GM18508 (cell line): ENCODE measurements around the gene GALR2.

Experiments
- ATAC-seq: cut with Tn5 transposase; IDR thresholded peaks from one replicate; pipeline ENCODE4 v1.9.1; 2021; ENCODE audit warnings: moderate number of reproducible peaks; ENCODE audit not compliant: insufficient read depth, unreplicated experiment

Gene GALR2

DNA sequence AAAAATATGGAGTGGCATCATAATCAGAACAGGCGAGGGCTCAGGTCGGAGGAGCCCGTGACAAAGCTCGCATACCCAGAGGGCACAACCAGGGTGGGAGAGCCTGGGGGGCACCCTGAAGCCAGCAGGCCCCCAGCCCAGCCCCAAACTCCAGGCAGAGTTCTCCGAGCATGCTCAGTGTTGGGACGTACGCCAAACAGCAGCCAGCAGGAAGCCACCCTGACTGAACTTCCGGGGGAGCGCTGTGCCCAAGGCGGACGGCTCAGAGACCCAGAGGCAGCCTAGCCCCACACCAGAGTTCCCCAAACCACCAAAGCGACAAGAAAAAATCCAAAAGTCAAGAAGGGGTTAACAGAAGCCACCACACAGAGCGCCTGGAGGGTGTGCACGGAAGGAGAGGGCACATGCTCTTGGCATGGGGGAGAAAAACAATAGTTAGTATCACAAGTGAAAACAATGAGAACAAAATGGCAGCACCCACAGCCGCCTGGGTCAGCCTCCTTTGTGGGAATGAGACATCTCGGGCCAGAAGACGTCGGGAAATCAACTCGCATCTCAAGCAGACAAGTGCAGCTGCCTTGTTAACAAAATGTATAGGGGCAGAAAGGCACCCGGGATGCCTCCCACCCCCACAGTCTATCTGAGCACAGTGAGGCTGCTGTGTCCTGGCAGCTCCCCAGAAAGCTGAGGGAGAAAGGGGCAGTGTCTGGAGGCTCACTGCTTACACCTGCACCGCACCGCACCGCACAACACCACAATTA lies 17.1 kb downstream of the GALR2 start:
- ATAC-seq = no peak

GRCh38 chr17:76092526-76093413 lies 18.2 kb downstream of the GALR2 start:
- ATAC-seq = no peak

GRCh38 chr17:76094046-76094445 lies 19.5 kb downstream of the GALR2 start:
- no peak for ATAC-seq

- no peak for ATAC-seq
These were observed 21.4 kb downstream of the GALR2 start for GRCh38 chr17:76095943-76096342.

GRCh38 chr17:76097716-76098295 lies 23.2 kb downstream of the GALR2 start:
- ATAC-seq = no peak

GRCh38 chr17:76102944-76103273 lies 28.3 kb downstream of the GALR2 start:
- ATAC-seq = no peak

- no peak for ATAC-seq
These were observed 28.9 kb downstream of the GALR2 start, which contains the start of gene EXOC7 for GRCh38 chr17:76103274-76104139. Gene EXOC7 (minus strand): TSS chr17:76103787. CDS start chr17:76103692, 95 bp downstream.

DNA sequence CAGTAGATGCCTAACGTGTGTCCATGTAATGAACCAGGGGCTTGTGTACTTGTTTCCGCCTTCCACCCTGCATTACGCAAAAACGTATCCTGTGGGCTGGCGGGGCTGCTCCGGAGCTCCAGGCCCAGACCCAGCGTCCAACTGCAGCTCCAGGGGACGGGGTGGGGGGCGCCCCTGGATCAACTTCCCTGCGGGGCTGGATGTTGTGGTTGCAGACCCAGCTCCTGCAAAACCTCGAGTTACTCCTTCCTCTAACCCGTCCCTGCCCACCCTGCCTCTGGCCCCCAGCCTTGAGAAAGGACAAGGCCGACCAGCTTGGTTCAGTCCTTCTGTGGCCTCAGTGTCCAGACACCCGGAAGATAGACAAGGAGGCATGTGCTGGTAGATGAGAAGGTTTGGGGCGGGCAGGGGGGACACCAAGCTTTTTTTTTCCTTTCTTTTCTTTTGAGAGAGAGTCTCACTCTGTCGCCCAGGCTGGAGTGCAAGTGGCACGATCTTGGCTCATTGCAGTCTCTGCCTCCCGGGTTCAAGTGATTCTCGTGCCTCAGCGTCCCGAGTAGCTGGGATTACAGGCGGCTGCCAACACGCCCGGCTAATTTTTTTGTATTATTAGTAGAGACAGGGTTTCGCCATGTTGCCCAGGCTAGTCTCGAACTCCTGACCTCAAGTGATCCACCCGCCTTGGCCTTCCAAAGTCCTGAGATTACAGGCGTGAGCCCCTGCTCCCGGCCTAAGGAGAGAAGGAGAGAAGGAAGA lies 29.7 kb downstream of the GALR2 start:
- ATAC-seq = no peak

DNA sequence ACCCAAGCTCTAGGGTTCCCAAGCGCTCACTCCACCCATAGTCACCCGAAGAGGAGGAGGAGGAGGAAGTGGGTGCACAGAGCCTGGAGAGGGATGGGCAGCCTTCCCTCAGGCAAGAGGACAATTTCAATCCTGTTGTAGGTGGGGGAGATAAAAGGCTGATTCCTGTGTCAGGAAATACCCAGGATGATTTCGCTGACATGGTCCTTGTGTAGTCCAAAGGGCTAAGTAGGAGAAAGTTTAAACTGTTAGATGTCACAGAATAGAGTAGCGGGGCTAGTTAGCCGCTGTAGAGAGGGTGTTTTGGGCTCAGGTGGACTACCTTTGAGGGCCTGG lies 30.3 kb downstream of the GALR2 start:
- no peak for ATAC-seq

- ATAC-seq = no peak
These were observed 32.1 kb downstream of the GALR2 start for GRCh38 chr17:76106703-76107102.

GRCh38 chr17:76107509-76107908 lies 32.9 kb downstream of the GALR2 start:
- ATAC-seq = no peak

DNA sequence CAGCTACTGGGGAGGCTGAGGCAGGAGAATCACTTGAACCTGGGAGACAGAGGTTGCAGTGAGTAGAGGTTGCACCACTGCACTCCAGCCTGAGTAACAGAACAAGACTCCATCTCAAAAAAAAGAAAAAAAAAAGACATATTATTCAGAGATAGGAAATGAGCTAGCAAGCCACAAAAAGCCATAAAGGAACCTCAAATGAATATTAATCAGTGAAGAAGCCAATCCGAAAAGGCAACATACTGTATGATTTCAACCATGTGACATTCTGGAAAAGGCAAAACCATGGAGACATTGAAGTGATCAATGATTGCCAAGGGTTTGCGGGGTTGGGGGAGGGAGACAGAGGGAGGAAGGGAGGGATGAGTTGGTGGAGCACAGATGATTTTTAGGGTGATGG lies 37.4 kb downstream of the GALR2 start:
- ATAC-seq = no peak

DNA sequence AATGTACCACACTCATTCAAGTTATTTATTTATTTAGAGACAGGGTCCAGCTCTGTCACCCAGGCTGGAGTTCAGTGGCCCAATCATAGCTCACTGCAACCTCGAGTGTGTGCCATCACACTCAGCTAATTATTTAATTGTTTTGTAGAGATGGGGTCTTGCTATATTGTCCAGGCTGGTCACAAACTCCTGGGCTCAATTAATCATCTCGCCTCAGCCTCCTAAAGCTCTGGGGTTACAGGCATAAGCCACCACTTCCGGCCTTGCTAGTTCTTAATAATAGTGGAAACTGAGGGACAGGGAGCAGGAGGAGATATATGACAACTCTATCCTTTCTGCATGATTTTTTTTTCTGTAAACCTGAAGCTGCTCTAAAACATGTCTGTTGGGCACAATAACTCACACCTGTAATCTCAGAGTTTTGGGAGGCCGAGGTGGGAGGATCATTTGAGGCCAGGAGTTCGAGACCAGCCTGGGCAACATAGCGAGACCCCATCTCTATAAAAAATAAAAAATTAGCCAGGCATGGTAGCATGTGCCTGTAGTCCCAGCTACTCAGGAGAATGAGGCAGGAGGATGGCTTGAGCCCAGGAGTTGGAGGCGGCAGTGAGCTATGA lies 40.7 kb downstream of the GALR2 start:
- ATAC-seq = no peak

DNA sequence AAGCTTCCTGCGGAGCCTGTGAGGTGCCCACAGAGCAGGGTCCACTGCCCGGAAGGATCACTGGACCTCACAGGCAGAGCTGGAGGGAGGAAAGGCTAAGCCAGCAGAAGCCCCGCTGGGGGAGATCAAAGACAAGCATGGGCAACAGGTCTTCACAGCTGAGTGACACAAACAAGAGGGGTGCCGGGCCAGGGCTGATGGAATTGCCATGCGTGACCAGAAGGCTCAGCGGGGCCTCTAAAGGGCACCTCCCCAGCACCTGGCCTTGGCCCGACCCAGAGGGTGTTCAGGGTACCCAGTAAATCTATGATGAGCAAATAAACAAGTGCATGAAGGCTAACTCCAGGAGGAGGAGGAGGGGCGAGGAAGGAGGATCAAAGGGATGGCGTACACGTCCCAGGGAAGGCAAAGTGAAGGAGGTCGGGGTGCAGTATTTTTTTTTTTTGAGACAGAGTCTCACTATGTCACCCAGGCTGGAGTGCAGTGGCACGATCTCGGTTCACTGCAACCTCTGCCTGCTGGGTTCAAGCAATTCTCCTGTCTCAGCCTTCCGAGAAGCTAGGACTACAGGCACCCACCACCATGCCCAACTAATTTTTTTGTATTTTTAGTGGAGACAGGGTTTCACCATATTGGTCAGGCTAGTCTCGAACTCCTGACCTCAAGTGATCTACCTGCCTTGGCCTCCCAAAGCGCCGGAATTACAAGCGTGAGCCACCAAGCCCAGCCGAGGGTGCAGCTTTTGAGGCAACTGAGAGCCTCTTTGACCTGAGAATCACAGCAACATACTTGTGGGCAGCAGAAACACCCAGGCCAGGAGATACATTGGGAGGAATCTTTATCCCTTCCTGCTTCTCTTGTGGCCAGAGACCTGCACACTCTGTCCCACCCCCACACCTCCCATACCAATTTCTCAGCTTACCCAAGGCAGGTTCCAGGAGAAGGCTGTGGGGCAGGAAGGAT lies 45.1 kb downstream of the GALR2 start:
- no peak for ATAC-seq

GRCh38 chr17:76120658-76121008 lies 46.1 kb downstream of the GALR2 start:
- no peak for ATAC-seq

GRCh38 chr17:76121932-76122430 lies 47.4 kb downstream of the GALR2 start:
- no peak for ATAC-seq

- no peak for ATAC-seq
These were observed 48.0 kb downstream of the GALR2 start for GRCh38 chr17:76122431-76123190.

DNA sequence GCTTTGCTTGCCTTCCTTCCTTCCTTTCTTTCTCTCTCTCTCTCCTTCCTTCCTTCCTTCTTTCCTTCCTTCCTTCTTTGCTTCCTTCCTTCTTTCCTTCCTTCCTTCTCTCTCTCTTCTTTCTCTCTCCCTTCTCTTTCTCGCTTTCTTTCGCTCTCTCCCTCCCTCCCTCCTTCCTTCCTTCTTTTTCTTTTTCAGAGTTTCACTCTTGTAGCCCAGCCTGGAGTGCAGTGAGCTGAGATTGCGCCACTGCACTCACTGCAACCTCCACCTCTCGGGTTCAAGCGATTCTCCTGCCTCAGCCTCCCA lies 48.6 kb downstream of the GALR2 start:
- ATAC-seq = no peak
